Glutamatergic neuron (in vitro differentiated cells): ENCODE data around the gene CYP2C19. TPM values are rescaled to one million over a fixed set of nuclear protein-coding genes. Genes with fewer than 3 reads are reported as not detected.

Source experiments
- DNase-seq: peaks from one replicate; pipeline ENCODE4 v3.0.0; 2022
- H3K27ac Mint-ChIP-seq: one replicate; pipeline ENCODE4 v1.8.0; 2020; ENCODE audit warnings: mild to moderate bottlenecking, mixed read lengths, inconsistent platforms; ENCODE audit not compliant: unreplicated experiment
- H3K27me3 Mint-ChIP-seq: one replicate; pipeline ENCODE4 v1.8.0; 2020; ENCODE audit warnings: mild to moderate bottlenecking, moderate library complexity, mixed read lengths, inconsistent platforms; ENCODE audit not compliant: unreplicated experiment
- H3K36me3 Mint-ChIP-seq: one replicate; pipeline ENCODE4 v1.8.0; 2020; ENCODE audit warnings: mild to moderate bottlenecking, mixed read lengths, inconsistent platforms; ENCODE audit not compliant: unreplicated experiment
- H3K4me1 Mint-ChIP-seq: one replicate; pipeline ENCODE4 v1.8.0; 2020; ENCODE audit warnings: mild to moderate bottlenecking, low read depth, mixed read lengths, inconsistent platforms; ENCODE audit not compliant: unreplicated experiment
- H3K4me3 Mint-ChIP-seq: one replicate; pipeline ENCODE4 v1.8.0; 2020; ENCODE audit warnings: mild to moderate bottlenecking, mixed read lengths, inconsistent platforms; ENCODE audit not compliant: unreplicated experiment
- H3K9me3 Mint-ChIP-seq: one replicate; pipeline ENCODE4 v1.8.0; 2020; ENCODE audit warnings: mild to moderate bottlenecking, moderate library complexity, mixed read lengths, inconsistent platforms; ENCODE audit not compliant: unreplicated experiment
- CTCF ChIP-seq: fragments of 200-600 bp; sonication (generic); IDR thresholded peaks from one replicate; pipeline ENCODE4 v1.5.0; 2021; ENCODE audit not compliant: partially characterized antibody, unreplicated experiment
- total RNA-seq: library from RNA; stranded (reverse); fragmentation: NEBNext Ultra II Directional; extraction: Animal tissue kit (Norgen Biotek cat#: 25700); gene quantifications from one replicate; pipeline ENCODE4 v1.2.1, GENCODE V29; 2021; ENCODE audit not compliant: unreplicated experiment

The CYP2C19 gene
- total RNA-seq, 1 donor from 2014 or later = not detected

DNA sequence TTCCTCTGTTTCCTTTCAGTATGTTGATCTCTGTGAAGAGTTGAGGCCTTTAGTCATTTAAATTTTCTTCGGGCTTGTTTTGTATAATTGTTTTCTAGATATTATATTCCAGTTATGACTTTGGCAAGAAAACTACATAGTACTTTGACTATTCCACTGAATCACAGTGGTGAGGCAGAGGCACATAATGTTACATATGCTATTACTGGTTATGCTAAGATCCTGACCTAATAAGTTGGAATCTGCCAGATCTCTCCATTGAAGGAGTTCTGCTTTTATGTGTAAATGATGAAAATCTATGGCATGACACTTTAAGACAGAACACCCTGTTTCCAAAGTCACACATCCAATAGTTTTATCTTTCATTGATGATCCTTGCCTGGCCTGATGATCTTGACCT, 83.7 kb downstream of the CYP2C19 start:
- H3K9me3 Mint-ChIP-seq = no peaks in the 10 kb centered on the region
- no peak overlapping the region for H3K27ac Mint-ChIP-seq
- no peaks in the 10 kb centered on the region for H3K36me3 Mint-ChIP-seq
- H3K4me1 Mint-ChIP-seq = no peaks in the 10 kb centered on the region
- H3K4me3 Mint-ChIP-seq = no peak overlapping the region
- DNase-seq = no peak
- no peaks in the 10 kb centered on the region for H3K27me3 Mint-ChIP-seq
- no peak for TF ChIP-seq CTCF

GRCh38 chr10:94850766-94851165, 88.3 kb downstream of the CYP2C19 start:
- Mint-ChIP-seq H3K27me3 (no peaks in the 10 kb centered on the region), H3K9me3 (no peaks in the 10 kb centered on the region), H3K4me1 (peaks cover 1% of the 10 kb centered on the region), H3K36me3 (no peaks in the 10 kb centered on the region), H3K27ac (no peak overlapping the region), H3K4me3 (no peak overlapping the region)
- no peak for DNase-seq
- TF ChIP-seq CTCF = no peak

DNA sequence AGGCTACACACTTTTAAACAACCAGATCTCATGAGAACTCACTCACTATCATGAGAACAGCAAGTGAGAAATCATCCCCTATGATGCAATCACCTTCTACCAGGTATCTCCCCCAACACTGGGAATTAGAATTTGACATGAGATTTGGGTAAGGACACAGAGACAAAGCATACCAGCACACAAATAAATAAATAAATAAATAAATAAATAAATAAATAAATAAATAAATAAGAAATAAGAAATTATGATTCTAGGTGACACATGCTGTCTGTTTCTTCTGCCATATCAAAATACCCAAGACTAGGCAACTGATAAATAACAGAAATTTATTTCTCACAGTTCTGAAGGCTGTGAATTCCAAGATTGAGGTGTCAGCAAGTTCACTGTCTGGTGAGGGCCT, 88.8 kb downstream of the CYP2C19 start:
- no peak for TF ChIP-seq CTCF
- DNase-seq = no peak
- Mint-ChIP-seq H3K27ac (no peak overlapping the region), H3K4me3 (no peak overlapping the region), H3K4me1 (peaks cover 1% of the 10 kb centered on the region), H3K9me3 (no peaks in the 10 kb centered on the region), H3K36me3 (no peaks in the 10 kb centered on the region), H3K27me3 (no peaks in the 10 kb centered on the region)

- H3K4me3 Mint-ChIP-seq = no peak overlapping the region
- DNase-seq = no peak
- no peaks in the 10 kb centered on the region for H3K36me3 Mint-ChIP-seq
- no peak overlapping the region for H3K27ac Mint-ChIP-seq
- H3K27me3 Mint-ChIP-seq = no peaks in the 10 kb centered on the region
- H3K9me3 Mint-ChIP-seq = no peaks in the 10 kb centered on the region
- TF ChIP-seq CTCF = no peak
- H3K4me1 Mint-ChIP-seq = peaks cover 1% of the 10 kb centered on the region
Measured at GRCh38 chr10:94852438-94852837, 90.0 kb downstream of the CYP2C19 start.

DNA sequence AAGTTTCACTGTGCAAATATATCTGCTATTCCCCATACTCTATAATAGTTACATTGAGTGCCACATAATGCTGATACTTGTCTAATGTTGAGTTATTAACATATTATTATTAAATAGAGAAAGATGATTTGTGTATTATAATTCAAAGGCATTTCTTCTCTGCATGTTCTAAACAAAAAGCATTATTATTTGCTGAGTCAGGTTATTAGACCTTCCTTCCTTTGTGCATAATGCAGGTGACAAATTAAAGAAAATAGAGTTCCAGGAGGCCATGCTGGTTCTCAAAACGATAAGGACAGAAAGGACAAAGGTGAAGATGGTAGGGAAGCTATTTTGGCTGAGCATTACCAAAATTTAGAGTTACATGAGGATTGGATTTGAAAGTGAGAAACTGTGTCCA, 90.6 kb downstream of the CYP2C19 start:
- Mint-ChIP-seq H3K27me3 (no peaks in the 10 kb centered on the region), H3K36me3 (no peaks in the 10 kb centered on the region), H3K4me1 (peaks cover 1% of the 10 kb centered on the region), H3K4me3 (no peak overlapping the region), H3K9me3 (no peaks in the 10 kb centered on the region), H3K27ac (no peak overlapping the region)
- DNase-seq = no peak
- TF ChIP-seq CTCF = no peak
